ENCODE measurements around the gene FOXK1.

Gene FOXK1

DNA sequence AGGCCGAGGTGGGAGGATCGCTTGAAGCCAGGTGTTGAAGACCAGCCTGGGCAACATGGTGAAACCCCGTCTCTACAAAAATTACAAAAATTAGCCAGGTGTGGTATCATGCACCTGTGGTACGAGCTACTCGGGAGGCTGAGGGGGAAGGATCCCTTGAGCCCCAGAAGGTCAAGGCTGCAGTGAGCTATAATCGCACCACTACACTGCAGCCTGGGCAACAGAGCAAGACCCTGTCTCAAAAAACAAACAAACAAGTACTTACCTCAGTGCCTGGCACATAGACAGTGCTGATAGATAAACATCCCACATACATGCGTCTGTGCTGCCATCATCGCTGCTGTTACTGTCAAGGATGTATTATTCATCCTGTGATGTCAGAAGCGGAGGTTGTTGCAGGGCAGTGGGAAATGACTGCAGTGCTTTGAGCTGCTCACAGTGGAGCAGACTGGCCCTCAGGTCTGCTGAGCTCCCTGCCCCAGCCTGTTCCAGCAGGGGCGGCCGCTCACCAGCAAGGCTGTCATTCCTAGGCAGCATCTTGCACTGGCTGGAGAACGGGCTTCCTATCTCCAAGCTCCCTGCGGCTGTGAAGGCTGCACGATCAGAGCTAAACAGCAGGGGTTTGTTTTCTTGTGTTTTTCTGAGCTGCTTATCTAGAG is 18.6 kb downstream of the FOXK1 start:
- peak; percentile 57 to 66 (median 59) for DNase-seq

DNA sequence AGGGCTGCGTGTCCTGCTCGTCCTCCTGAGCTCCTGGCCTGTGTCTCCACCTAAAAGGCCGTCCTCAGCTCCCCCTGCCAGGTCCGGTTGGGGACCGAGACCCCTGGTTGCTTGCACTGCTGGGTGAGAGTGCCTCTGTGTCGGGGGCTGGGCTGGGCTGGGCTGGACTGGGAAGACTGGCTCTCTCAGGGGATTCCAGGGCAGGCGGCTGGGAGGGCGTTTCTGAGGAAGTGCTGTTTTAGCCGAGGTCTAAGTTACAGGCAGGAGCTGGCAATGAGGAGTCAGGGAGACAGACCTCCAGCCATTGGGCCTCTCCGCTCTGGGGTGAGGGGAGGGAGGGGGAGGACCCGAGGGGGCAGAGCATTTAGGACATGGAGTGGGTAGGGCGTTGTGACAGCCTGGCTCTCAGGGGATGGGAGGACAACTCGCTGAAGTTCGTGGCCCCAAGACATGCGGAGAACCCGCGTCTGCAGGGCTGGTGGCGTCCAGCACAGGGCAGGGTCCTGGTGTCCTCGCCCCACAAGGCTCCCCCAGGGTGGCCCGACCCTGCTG is 20.9 kb downstream of the FOXK1 start:
- no peak for DNase-seq

DNA sequence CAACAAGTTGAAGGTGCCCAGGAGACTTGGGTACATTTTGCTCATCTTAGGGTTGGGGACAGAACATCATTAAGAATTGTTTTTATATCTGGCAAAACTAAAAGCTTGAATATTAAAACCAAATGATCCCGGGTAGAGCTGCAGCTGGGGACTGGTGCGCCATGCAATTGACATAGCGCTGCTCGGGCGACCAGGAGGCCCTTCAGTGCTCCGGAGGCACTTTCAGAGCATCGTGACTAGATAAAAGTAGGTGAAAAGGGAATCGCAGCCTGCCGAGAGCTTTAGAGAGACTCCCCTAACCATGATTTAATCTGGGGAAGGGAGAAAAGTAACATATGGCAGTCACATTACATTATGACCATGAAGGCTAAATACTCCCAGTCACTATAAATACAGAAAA is 21.4 kb downstream of the FOXK1 start:
- no peak for DNase-seq

DNA sequence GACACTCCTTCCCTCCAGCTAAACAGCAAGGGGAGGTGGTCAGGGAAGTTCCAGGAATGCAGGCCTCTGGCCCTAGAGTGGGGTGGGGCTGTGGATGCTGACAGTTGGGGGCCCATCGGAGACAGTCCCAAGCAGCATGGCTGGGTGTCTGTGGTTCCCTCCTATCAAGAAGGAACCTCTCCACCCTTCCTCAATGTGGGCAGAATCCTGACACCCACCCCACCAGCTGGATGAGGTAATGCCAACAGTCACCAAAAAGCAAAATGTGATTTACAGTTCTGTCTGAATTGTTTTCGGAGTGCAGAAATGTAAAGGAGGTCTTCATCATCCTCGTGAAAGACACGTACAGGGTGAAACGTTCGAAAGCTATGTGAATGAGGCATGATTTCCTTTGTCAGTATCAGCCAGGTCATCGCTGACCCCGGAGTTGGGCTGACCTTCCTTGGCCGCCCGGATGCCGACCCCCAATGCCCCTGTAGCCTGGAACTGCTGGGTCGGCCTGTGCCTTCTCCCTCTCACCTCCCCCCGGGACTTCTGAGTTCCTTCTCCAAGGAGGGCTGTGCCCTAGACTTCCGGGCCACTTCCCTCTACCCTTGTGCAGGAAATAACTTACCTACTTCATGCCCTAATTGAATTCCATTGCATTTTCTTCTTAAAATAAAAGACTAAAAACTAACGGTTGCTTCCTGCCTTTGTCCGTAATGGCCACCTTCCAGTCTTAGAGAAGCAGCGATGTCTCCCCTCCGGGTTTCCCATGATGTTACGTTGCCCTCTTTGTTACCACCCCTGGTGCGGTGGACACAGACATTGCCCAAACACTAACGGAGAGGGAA is 24.5 kb downstream of the FOXK1 start:
- DNase-seq, result peak; percentile 73 to 78 (median 74)

DNA sequence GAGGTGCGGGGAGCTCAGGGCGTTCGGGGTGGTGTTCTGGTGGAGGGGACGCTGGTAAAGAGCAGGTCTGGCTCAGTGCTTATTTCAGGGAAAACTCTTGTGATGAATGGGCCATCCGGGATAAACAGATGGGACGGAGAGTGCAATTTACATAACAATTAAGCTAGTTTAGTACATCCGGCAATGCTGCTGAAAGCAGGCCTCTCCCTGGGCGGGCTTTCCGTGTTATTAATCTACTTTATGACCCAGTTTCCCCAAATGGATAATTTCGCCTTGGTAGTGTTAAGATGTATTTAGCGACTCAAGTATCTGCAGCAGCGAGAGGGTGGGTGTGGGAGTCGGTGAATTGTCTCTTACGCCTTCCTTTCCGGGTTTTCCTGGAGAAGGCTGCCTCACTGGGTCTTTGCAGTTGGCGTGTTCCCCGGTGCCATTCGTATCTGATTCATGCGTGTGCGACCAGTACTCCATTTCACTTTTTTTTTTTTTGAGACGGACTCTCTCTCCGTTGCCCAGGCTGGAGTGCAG is 25.2 kb downstream of the FOXK1 start:
- DNase-seq, result no peak

DNA sequence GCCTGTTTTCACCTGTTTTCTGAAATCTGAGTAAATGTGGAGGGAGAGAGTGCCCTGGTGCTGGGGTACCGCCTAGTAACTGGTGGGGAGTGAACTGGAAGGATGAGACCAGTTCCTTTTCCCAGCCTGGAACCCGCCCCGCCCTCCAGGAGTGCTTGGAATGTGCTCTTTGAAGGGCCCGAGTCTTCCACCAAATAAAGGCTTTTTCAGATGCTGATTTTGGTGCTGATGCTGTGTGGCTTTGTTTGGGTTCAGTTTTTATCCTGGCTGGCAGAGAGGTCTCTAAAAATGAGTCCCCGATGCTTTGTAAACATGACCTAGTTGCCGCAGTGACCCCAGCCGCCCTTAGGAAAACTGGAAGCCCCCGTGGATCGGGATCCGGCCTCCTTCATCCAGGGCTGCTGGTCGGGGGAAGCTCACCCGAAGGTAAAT is 25.9 kb downstream of the FOXK1 start:
- DNase-seq, result no peak

DNA sequence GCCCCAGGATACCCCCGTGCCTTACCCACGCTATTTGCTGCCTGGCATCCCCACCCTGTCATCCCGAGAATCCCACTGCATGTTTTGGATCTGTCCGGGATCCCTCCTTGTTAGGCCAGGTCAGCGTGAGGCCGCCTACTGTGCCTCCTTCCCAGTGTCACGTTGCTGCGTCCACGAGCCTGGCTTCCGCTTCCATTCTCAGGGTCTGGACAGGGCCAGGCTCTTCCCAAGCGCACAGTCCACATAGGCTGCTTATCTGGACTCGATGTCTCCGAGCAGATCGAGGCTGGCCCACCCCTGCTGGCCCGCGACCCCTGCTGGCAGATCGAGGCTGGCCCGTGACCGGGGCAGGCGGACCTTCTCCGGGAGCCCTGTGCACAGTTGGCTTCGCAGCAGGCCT is 27.1 kb downstream of the FOXK1 start:
- DNase-seq, result no peak

DNA sequence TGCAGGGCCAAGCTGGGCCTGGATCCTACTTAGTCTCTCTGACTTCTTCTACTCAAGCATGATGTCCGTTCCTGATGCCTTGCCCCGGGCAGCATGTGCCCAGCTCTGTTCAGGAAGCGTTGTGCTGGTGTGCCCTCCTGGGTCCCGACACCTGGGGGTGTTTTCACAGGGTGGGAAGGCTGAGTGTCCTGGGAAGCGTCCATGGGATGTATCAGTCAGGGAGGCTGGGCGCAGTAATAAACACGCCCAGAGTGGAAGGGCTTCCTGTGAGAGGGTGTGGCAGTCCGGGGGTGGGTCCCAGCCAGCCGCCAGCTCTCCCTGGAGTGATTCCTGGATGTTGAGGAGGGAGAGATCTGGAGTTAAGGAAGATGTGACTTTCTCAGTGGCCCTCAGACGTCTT is 29.0 kb downstream of the FOXK1 start:
- no peak for DNase-seq

DNA sequence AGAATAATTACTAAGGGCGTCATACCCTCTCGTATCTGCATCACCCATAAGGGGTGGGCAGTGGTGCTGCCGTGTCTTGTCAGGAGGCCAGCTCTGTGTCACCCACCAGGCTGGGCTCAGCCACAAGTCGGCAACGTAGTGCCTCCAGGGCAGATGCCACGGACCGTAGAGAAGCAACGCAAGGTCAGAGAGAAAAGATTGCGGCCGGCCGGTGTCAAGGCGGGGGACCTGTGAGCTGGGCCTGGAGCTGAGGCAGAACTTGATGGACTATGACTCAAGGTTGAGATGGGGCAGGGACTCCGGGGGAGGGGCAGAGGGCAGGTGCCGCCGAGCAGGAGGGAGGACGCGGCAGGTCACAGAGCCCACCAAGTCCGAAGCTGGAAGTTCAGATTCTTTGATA is 29.5 kb downstream of the FOXK1 start:
- DNase-seq, result no peak

DNA sequence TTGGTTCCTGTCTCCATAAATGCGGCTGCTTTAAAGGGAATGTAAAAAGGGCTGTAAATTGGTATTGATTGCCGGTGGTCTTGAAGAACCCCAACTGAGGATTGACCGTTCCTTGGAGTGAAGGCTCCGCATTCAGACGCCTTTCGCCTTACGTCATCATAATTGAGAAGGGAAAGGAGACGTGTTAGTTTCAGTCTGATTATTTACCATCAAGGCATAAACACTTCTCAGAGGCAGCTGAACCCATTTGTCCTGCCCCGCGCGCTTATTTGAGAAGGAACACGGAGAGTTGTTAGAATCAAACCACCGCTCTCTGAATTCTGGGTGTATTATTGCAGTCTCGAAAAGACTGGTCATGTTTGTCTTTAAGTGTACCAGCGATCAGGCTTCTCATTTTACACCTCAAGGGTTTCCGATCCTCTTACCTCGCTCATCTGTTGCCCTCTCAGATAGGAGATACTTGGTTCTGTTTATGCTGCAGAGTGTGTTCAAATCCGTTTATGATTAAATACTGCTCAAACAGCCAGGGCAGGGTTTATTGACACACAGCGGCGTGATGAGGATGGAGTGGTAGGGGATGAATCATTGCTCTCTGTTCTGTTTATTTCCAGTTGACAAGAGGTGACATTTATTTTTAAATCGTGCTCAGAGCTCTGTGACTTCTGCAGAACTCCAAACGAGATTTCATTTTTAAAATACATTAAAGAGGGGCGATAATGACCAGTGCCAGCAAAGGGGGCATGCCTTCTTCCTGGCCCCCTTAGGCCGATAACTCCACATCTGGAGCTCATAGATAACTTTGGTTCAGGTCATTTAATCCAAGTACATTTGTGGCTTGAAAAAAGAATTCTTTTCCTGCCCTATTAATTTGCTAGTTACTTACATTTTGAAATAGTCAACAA is 30.4 kb downstream of the FOXK1 start:
- peak; percentile 76 to 88 (median 83) for DNase-seq

DNA sequence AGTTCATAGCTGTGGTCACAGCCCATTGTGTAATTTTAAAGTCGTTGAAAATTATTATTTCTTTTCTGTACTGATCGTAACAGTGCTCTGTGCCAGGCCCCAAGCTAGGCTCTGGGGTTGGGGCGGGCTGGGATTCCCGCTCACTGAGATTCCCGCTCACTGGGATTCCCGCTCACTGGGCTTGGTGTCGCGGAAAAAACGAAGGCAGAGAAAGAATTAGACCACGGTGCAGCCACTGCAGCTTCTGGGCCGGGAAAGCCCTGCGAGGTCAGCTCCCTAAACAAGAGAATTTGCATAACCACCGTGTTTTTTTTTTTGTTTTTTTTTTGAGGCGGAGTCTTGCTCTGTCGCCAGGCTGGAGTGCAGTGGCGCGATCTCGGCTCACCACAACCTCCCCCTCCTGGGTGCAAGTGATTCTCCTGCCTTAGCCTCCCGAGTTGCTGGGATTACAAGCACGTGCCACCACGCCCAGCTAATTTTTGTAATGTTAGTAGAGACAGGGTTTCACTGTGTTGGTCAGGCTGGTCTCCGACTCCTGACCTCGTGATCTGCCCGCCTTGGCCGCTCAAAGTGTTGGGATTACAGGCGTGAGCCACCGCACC is 31.2 kb downstream of the FOXK1 start:
- DNase-seq, result peak; percentile 92 to 96 (median 92)

DNA sequence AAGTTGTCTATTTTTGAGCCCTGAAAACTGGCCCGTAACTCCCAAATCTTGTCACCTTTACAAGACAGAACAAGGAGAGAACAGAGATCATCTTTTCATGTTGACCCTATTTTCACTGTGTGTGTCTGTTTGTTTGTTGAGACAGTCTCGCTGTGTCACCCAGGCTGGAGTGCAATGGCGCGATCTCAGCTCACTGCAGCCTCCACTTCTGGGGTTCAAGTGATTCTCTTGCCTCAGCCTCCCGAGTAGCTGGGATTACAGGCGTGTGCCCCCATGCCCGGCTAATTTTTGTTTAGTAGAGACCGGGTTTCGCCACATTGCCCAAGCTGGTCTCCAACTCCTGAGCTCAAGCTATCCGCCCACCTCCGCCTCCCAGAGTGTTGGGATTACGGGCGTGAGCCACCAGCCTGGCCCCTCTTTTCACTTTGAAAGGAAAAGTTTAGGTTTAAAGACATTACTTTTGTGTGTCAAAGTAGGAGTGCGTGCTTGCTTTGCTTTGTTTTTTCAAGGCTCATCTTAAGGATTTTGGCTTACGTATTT is 32.1 kb downstream of the FOXK1 start:
- no peak for DNase-seq

DNA sequence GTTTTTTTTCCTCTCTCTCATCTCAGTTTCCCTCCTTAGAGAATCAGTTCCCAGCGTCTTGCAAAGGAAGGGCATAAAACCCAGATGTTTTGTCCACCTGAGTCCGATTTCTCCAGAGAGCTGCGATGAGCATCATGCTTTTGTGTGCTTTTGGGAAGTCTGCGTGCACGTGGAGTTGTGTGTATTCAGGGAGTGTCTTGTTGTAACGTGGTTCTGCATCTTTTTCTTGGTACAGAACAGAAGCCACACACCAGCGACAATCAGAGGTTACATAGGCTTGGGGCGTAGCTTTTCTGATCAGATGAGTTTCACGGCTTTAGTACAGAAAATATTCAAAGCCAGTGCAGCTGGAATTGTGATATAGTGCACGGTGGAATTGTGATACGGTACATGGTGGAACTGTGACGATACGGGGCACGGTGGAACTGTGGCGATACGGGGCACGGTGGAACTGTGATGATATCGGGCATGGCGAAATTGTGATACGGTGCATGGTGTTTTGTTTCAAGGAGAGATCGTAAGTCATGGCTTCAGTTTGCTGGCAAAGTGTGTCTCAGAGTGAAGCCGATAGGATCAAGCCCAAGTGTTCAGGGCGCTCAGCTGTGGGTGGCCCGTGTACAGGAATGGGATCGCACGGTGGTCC is 32.8 kb downstream of the FOXK1 start:
- DNase-seq, result peak in 1 of 3 donors; percentile 16

DNA sequence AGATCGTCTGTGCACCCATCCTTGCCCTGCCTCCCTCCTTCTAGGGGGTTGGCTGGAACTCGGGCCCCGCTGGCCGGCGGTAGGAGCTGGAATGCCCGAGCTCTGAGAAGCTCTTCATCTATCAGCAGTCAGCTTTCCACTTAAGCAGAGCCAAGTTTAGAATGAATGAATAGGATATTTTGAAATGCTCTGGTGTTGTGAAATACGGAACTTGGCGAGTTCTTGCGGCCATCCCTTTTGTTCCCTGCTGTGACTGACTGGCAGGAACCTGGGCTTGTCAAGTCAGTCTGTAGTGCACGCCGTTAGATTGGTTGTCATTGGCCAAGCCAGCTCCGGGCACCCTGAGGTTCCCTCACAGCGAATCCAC is 33.3 kb downstream of the FOXK1 start:
- peak; percentile 85 to 94 (median 94) for DNase-seq

DNA sequence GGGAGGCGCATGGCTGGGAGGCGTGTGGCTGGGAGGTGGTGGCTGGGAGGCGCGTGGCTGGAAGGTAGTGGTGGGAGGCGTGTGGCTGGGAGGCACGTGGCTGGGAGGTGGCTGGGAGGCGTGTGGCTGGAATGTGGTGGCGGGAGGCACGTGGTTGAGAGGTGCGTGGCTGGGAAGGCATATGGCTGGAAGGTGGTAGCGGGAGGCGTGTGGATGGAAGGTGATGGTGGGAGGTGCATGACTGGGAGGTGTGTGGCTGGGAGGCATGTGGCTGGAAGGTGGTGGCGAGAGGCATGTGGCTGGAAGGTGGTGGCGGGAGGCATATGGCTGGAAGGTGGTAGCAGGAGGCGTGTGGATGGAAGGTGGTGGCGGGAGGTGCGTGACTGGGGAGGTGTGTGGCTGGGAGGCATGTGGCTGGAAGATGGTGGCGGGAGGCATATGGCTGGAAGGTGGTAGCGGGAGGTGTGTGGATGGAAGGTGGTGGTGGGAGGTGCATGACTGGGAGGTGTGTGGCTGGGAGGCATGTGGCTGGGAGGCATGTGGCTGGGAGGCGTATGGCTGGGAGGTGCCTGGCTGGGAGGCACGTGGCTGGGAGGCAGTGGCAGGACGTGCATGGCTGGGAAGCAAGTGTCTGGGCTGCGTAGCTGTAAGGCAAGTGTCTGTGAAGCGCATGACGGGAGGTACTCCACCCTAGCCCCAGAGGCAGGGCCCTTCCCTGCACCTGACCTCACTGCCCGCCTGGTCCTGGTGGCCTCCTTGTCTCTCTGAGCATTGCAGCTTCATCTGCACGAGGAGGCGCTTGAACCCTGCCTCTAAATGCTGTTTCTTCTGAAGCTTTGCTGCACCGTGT is 35.1 kb downstream of the FOXK1 start:
- DNase-seq, result no peak

DNA sequence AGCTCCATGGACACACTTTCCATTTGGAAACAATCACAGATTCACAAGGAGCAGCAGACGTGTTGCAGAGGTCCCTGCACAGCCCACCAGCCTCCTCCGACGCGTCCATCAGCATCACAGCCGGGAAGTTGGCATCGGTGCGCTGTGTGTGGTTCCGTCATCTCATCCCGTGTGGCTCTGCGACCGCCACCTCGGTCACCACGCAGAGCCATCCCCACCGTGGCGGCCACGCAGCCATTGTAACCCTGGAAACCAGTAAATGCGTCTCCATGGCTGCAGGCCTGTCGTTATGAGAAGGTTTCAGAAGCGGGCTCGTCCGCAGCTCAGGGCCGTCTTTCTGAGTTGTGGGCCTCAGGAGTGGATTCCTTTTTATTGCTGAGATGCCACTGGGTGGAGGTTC is 36.0 kb downstream of the FOXK1 start:
- no peak for DNase-seq

DNA sequence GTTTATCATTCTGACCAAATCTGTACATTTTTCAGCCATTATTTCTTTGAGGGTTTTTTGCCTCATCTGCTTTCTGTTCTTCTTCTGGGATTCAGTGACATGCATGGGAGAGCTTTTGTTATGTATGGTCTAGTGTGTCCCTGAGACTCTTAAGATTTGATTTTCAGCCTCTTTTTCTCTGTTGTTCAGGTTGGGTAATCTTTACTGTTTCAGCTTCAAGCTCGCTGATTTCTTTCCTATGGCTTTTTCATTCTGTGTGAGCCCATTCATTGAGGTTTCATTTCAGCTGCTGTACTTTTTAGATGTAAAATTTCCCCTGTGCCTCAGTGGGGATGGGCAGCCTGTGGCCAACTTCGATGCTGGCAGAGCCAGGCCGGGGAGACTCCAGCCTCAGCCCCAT is 38.1 kb downstream of the FOXK1 start:
- DNase-seq, result no peak

DNA sequence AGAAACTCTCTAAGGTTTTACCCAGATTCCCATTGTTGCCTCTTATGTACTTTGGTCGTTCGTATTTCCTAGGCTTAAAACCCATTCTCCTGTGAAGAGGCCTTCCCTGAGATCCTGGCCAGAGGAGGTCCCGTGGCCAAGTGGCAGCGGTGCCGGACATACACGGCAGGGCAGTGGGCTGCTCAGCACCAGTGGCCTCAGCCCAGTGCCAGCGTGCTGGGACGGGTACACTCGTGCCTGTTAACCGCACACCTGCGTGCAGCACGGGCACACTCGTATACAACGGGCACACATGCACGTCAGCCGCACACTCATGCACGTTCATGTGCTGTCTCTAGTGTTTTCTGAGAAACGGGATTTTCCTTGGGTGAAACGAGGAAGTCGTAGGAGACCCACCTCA is 40.2 kb downstream of the FOXK1 start:
- DNase-seq, result no peak

DNA sequence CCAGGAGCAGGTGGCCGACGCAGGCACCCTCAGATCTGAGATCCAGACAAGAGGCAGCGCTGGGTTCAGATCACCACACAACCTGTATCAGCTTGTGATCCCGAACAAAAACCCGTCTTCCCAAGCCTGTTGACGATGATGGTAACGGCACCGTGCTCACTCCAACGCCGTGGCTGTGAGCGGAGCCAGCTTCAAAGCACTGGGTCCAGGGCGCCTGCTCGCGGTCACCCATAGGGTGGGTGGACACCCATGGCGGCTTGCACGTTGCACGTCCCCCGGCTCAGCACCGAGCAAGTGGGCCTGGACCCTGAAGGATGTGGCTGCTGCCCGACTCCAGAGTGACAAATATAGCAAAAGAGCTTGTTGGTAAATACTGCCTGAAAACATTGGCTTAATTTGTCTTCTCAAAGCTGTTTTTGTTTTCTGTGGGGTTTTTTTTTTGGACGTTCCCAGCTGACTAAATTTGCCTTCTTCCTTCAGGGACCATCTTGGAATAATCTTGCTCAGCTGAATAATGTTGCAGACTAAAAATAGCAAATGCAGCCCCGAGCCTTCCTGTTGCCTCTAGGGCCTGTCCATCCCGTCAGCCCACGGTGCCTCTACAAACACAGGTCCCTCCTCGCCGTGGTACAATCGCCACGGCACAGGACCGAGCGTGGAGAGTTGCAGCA is 41.0 kb downstream of the FOXK1 start:
- no peak for DNase-seq

DNA sequence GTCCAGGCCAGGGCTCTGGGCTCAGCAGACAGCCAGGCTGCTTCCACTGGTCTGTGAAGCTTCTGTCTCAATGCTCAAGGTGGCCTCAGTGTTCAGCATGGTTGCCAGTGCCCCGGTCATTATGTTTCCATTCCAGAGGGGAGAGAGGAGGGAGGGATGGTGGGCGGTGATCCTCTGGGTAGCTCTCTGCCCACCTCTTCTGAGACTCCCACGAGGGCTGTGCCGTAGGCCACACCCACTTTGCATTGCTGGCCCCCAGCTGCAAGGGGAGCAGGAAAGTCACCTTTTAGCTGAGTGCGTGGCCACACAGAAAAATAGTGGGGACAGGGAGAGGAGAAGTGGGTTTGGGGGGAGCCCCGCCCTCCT is 42.5 kb downstream of the FOXK1 start:
- DNase-seq, result peak in 1 of 3 donors; percentile 19

All from suppressor macrophage treated with lipopolysaccharide for 1 hour (primary cell).